ENCODE data around the gene SLIT3.

Gene SLIT3

GRCh38 chr5:168788786-168789185 is 512.2 kb downstream of the SLIT3 start:
- no peak for DNase-seq (ENCODE audit: insufficient read length, low spot score)
- FAIRE-seq: no peak
- TF ChIP-seq, protein P1, sequence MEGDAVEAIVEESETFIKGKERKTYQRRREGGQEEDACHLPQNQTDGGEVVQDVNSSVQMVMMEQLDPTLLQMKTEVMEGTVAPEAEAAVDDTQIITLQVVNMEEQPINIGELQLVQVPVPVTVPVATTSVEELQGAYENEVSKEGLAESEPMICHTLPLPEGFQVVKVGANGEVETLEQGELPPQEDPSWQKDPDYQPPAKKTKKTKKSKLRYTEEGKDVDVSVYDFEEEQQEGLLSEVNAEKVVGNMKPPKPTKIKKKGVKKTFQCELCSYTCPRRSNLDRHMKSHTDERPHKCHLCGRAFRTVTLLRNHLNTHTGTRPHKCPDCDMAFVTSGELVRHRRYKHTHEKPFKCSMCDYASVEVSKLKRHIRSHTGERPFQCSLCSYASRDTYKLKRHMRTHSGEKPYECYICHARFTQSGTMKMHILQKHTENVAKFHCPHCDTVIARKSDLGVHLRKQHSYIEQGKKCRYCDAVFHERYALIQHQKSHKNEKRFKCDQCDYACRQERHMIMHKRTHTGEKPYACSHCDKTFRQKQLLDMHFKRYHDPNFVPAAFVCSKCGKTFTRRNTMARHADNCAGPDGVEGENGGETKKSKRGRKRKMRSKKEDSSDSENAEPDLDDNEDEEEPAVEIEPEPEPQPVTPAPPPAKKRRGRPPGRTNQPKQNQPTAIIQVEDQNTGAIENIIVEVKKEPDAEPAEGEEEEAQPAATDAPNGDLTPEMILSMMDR (IDR thresholded peaks at IDR 0.05; ENCODE audit: insufficient read depth, missing control alignments): no peak

DNA sequence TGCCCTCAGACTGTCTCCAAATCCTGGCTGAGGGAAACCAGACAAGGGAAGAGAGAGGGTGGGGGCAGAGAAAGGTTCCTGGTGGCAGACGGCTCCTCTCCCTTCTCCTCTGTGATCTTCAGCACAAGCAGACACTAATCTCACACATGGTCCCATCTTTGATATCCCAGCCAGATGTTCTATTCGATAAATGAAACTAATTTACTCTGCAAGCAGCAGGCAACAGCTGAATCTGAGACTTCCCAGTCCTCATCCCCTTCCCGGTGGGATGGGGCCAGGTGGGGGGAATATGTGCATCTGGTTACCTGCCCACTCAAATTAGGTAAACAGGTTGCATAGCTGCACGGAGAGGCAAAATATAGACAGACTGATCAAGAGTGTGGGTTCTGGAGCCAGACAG is 512.8 kb downstream of the SLIT3 start:
- TF ChIP-seq, protein P1 (IDR thresholded peaks at IDR 0.05; ENCODE audit: insufficient read depth, missing control alignments): no peak
- FAIRE-seq: no peak
- no peak for DNase-seq (ENCODE audit: insufficient read length, low spot score)

- FAIRE-seq: no peak
- no peak for DNase-seq (ENCODE audit: insufficient read length, low spot score)
- TF ChIP-seq, protein P1 (IDR thresholded peaks at IDR 0.05; ENCODE audit: insufficient read depth, missing control alignments): no peak
Observed at GRCh38 chr5:168786147-168786546, 514.8 kb downstream of the SLIT3 start.

GRCh38 chr5:168784454-168784853 is 516.5 kb downstream of the SLIT3 start:
- FAIRE-seq (no peak), DNase-seq (ENCODE audit: insufficient read length, low spot score) (no peak)
- TF ChIP-seq, protein P1 (IDR thresholded peaks at IDR 0.05; ENCODE audit: insufficient read depth, missing control alignments): no peak

DNA sequence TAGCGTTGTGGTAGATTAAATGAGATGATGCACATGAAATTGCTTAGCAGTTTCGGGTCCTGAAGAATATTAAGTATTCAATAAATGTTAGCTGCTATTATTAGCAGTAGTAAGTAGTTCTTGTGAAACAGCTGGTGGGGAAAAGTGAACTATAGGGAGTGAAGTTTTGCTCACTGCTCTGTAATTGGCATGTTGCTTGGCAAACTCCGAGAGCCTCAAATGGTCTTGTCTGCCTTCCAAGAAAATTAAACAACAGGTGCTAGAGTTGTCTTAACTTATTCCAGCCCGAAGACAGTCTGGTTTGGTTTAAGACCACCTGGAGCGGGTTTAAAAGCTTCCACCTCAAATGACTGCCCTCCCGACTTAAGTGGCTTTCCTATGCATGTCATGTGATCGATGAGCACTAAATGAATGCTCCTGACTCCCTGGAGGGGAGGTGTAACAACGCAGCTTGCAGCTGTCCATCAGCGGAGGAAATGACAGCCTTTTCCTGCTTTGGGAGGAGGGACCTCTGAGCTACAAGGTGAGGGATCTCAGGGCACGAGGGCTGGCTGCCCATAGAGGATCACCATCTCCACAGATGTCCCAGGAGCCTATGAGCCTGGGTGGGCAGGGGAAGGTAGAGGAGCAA is 518.9 kb downstream of the SLIT3 start:
- DNase-seq (ENCODE audit: insufficient read length, low spot score): no peak
- no peak for FAIRE-seq

GRCh38 chr5:168780888-168781287 is 520.1 kb downstream of the SLIT3 start:
- DNase-seq (ENCODE audit: insufficient read length, low spot score) (no peak), FAIRE-seq (no peak)
- TF ChIP-seq, protein P1 (IDR thresholded peaks at IDR 0.05; ENCODE audit: insufficient read depth, missing control alignments): no peak

More for the DNA sequence above, 518.9 kb downstream of the SLIT3 start:
- TF ChIP-seq, protein P1 (IDR thresholded peaks at IDR 0.05; ENCODE audit: insufficient read depth, missing control alignments): no peak

- TF ChIP-seq, protein P1 (IDR thresholded peaks at IDR 0.05; ENCODE audit: insufficient read depth, missing control alignments): no peak
- no peak for FAIRE-seq
- no peak for DNase-seq (ENCODE audit: insufficient read length, low spot score)
Observed at GRCh38 chr5:168779333-168779732, 521.6 kb downstream of the SLIT3 start.

All from D721Med (cell line).